HEK293 (cell line): ENCODE results near the gene ZNF462.

ENCODE experiments used
- CTCF ChIA-PET: fragments of 350-600 bp; formaldehyde crosslinking; extraction: SDS; loops from one replicate; lab custom pipeline; 2021; ENCODE audit warnings: antibody characterized with exemption; lab: Yijun Ruan, JAX
- POLR2A ChIA-PET: fragments of 300-600 bp; formaldehyde crosslinking; extraction: SDS; loops from one replicate; lab custom pipeline; 2020; ENCODE audit warnings: antibody characterized with exemption, inconsistent platforms; lab: Yijun Ruan, JAX
- H3K27ac ChIP-seq: fragments of 200-500 bp; sonication (Bioruptor generic); 2 replicates; pipeline ENCODE4 v1.5.1; 2014; ENCODE audit warnings: low read depth, low read length, control low read depth, inconsistent platforms; ENCODE audit errors: extremely low read depth
- H3K36me3 ChIP-seq, 2 experiments: fragments of 200-500 bp in 1 of 2; sonication (Bioruptor generic) in 1 of 2; 1 replicate in 1 of 2; 2 replicates in 1 of 2; pipeline ENCODE4 v1.5.1; 2014 to 2017; ENCODE audit warnings: inconsistent platforms in 2 of 2, low read length in 2 of 2; ENCODE audit not compliant: control insufficient read depth in 2 of 2, insufficient read depth in 1 of 2
- H3K4me1 ChIP-seq: fragments of 200-500 bp; sonication (Bioruptor generic); 2 replicates; pipeline ENCODE4 v1.5.1; 2014; ENCODE audit warnings: mild to moderate bottlenecking, low read length, inconsistent platforms; ENCODE audit not compliant: control insufficient read depth, insufficient read depth
- H3K4me3 ChIP-seq: 2 replicates; pipeline ENCODE4 v1.5.1; 2011; ENCODE audit warnings: low read depth, mild to moderate bottlenecking, control low read depth, low read length, moderate library complexity
- H3K9me3 ChIP-seq: fragments of 200-500 bp; sonication (Bioruptor generic); 2 replicates; pipeline ENCODE4 v1.5.1; 2014; ENCODE audit warnings: low read depth, low read length, inconsistent platforms; ENCODE audit not compliant: control insufficient read depth, insufficient read depth
- HIC1 ChIP-seq: fragments of 450-650 bp; formaldehyde crosslinking; IDR thresholded peaks from 2 replicates; pipeline ENCODE4 v1.5.1; 2016; ENCODE audit warnings: missing biosample characterization, missing genetic modification characterization
- KLF1 ChIP-seq: fragments of 450-650 bp; formaldehyde crosslinking; IDR thresholded peaks from 2 replicates; pipeline ENCODE4 v1.5.1; 2016; ENCODE audit warnings: missing biosample characterization, missing genetic modification characterization
- KLF10 ChIP-seq: fragments of 450-650 bp; IDR thresholded peaks from 2 replicates; pipeline ENCODE4 v1.5.1; 2018; ENCODE audit warnings: missing biosample characterization, mild to moderate bottlenecking, missing genetic modification characterization
- MZF1 ChIP-seq: fragments of 450-650 bp; formaldehyde crosslinking; IDR thresholded peaks from 2 replicates; pipeline ENCODE4 v1.5.1; 2017; ENCODE audit warnings: missing biosample characterization, missing genetic modification characterization, borderline replicate concordance
- REST ChIP-seq: fragments of 450-650 bp; formaldehyde crosslinking; IDR thresholded peaks from 2 replicates; pipeline ENCODE4 v1.5.1; 2016; ENCODE audit warnings: missing biosample characterization, missing genetic modification characterization
- WT1 ChIP-seq: fragments of 450-650 bp; formaldehyde crosslinking; IDR thresholded peaks from 2 replicates; pipeline ENCODE4 v1.5.1; 2016; ENCODE audit warnings: missing biosample characterization, missing genetic modification characterization
- YY2 ChIP-seq: fragments of 450-650 bp; formaldehyde crosslinking; IDR thresholded peaks from 2 replicates; pipeline ENCODE4 v1.5.1; 2016; ENCODE audit warnings: missing biosample characterization, missing genetic modification characterization
- ZEB2 ChIP-seq: fragments of 450-650 bp; formaldehyde crosslinking; IDR thresholded peaks from 2 replicates; pipeline ENCODE4 v1.5.1; 2016; ENCODE audit warnings: missing biosample characterization, missing genetic modification characterization
- ZFP69B ChIP-seq: fragments of 450-650 bp; formaldehyde crosslinking; IDR thresholded peaks from 2 replicates; pipeline ENCODE4 v1.5.1; 2016; ENCODE audit warnings: missing biosample characterization, missing genetic modification characterization
- ZNF133 ChIP-seq: fragments of 450-650 bp; formaldehyde crosslinking; IDR thresholded peaks from 2 replicates; pipeline ENCODE4 v1.5.1; 2016; ENCODE audit warnings: missing biosample characterization, missing genetic modification characterization
- ZNF138 ChIP-seq: fragments of 450-650 bp; formaldehyde crosslinking; IDR thresholded peaks from 2 replicates; pipeline ENCODE4 v1.5.1; 2016; ENCODE audit warnings: missing biosample characterization, missing genetic modification characterization, borderline replicate concordance
- ZNF148 ChIP-seq: fragments of 450-650 bp; formaldehyde crosslinking; IDR thresholded peaks from 2 replicates; pipeline ENCODE4 v1.5.0; 2017; ENCODE audit warnings: missing biosample characterization, missing genetic modification characterization, borderline replicate concordance
- ZNF157 ChIP-seq: fragments of 450-650 bp; formaldehyde crosslinking; IDR thresholded peaks from 2 replicates; pipeline ENCODE4 v1.5.1; 2016; ENCODE audit warnings: missing biosample characterization, missing genetic modification characterization
- ZNF169 ChIP-seq: fragments of 450-650 bp; formaldehyde crosslinking; IDR thresholded peaks from 2 replicates; pipeline ENCODE4 v1.5.1; 2016; ENCODE audit warnings: missing biosample characterization, missing genetic modification characterization
- ZNF248 ChIP-seq: fragments of 450-650 bp; formaldehyde crosslinking; IDR thresholded peaks from 2 replicates; pipeline ENCODE4 v1.5.1; 2017; ENCODE audit warnings: missing biosample characterization, missing genetic modification characterization
- ZNF391 ChIP-seq: fragments of 450-650 bp; formaldehyde crosslinking; IDR thresholded peaks from 2 replicates; pipeline ENCODE4 v1.5.1; 2016; ENCODE audit warnings: low read depth, missing biosample characterization, missing genetic modification characterization, borderline replicate concordance
- ZNF416 ChIP-seq: fragments of 450-650 bp; formaldehyde crosslinking; IDR thresholded peaks from 2 replicates; pipeline ENCODE4 v1.5.1; 2016; ENCODE audit warnings: missing biosample characterization, missing genetic modification characterization
- ZNF433 ChIP-seq: fragments of 450-650 bp; formaldehyde crosslinking; IDR thresholded peaks from 2 replicates; pipeline ENCODE4 v1.5.1; 2016; ENCODE audit warnings: missing biosample characterization, missing genetic modification characterization, low read depth
- ZNF580 ChIP-seq: fragments of 450-650 bp; formaldehyde crosslinking; IDR thresholded peaks from 2 replicates; pipeline ENCODE4 v1.5.1; 2016; ENCODE audit warnings: missing biosample characterization, missing genetic modification characterization
- ZNF624 ChIP-seq: fragments of 450-650 bp; formaldehyde crosslinking; IDR thresholded peaks from 2 replicates; pipeline ENCODE4 v1.5.1; 2017; ENCODE audit warnings: missing biosample characterization, missing genetic modification characterization
- ZNF654 ChIP-seq: fragments of 450-650 bp; formaldehyde crosslinking; IDR thresholded peaks from 2 replicates; pipeline ENCODE4 v1.5.1; 2016; ENCODE audit warnings: low read depth, missing biosample characterization, missing genetic modification characterization
- ZNF660 ChIP-seq: fragments of 450-650 bp; IDR thresholded peaks from 2 replicates; pipeline ENCODE4 v1.5.1; 2018; ENCODE audit warnings: missing biosample characterization, mild to moderate bottlenecking, missing genetic modification characterization
- ZNF664 ChIP-seq: fragments of 450-650 bp; formaldehyde crosslinking; IDR thresholded peaks from 2 replicates; pipeline ENCODE4 v1.5.1; 2016; ENCODE audit warnings: missing biosample characterization, missing genetic modification characterization
- ZNF776 ChIP-seq: fragments of 450-650 bp; formaldehyde crosslinking; IDR thresholded peaks from 2 replicates; pipeline ENCODE4 v1.5.0; 2017; ENCODE audit warnings: missing biosample characterization, missing genetic modification characterization, borderline replicate concordance

Gene ZNF462

GRCh38 chr9:106889061-106889590 lies 26.2 kb downstream of the ZNF462 start:
- H3K4me1 ChIP-seq = peaks cover 13% of the 10 kb centered on the region
- TF ChIP-seq MZF1 (tag by site-specific recombination) (peak; percentile 25; the same call in 1 of the 2 replicates), KLF1 (tag by site-specific recombination) (peak; percentile 60), WT1 (tag by site-specific recombination) (peak; percentile 84), ZNF133 (no peak)
- H3K27ac ChIP-seq = no peak overlapping the region
- no peak overlapping the region for H3K4me3 ChIP-seq
- ChIA-PET POLR2A (interaction anchor here (0.5 kb wide), 1 partner anchor 204 kb away, joined by 4 read pairs; no protein-coding TSS in a partner anchor), CTCF (interaction anchor here (0.6 to 1.5 kb wide), 3 partner anchors 13 to 23 kb away, joined by 3 to 4 read pairs (median 4); no protein-coding TSS in a partner anchor)
- H3K9me3 ChIP-seq = no peaks in the 10 kb centered on the region
- no peaks in the 10 kb centered on the region for H3K36me3 ChIP-seq

- H3K36me3 ChIP-seq = no peaks in the 10 kb centered on the region
- peaks cover 13% of the 10 kb centered on the region for H3K4me1 ChIP-seq
- CTCF ChIA-PET = interaction anchor here (0.6 to 2.4 kb wide), 3 partner anchors 12 to 673 kb away, joined by 4 to 7 read pairs (median 6); no protein-coding TSS in a partner anchor
- TF ChIP-seq ZNF138 (tag by site-specific recombination) (no peak), ZNF660 (0 out of 2 replicates have a peak, but pooled peaks have one; percentile 17), ZNF580 (no peak), HIC1 (tag by site-specific recombination) (no peak)
- TF ChIP-seq, all 188 proteins: peak for 1
- H3K27ac ChIP-seq = no peak overlapping the region
- POLR2A ChIA-PET = no interaction called here
- no peaks in the 10 kb centered on the region for H3K9me3 ChIP-seq
- H3K4me3 ChIP-seq = no peak overlapping the region
Measured at GRCh38 chr9:106890608-106891007, 27.6 kb downstream of the ZNF462 start.

GRCh38 chr9:106891286-106891685 lies 28.3 kb downstream of the ZNF462 start:
- Histone ChIP-seq H3K9me3 (no peaks in the 10 kb centered on the region), H3K4me1 (peaks cover 13% of the 10 kb centered on the region), H3K36me3 (no peaks in the 10 kb centered on the region), H3K4me3 (no peak overlapping the region), H3K27ac (no peak overlapping the region)
- ChIA-PET POLR2A (no interaction called here), CTCF (interaction anchor here (0.6 to 2.4 kb wide), 3 partner anchors 13 to 672 kb away, joined by 3 to 7 read pairs (median 6); no protein-coding TSS in a partner anchor)
- TF ChIP-seq ZNF624 (tag by site-specific recombination) (no peak), ZFP69B (no peak), ZNF654 (tag by site-specific recombination) (no peak), ZNF169 (tag by site-specific recombination) (no peak), ZNF433 (no peak), ZNF416 (tag by site-specific recombination) (no peak), KLF10 (tag by site-specific recombination) (no peak), ZNF776 (tag by site-specific recombination) (no peak), ZNF133 (no peak), YY2 (no peak), ZNF157 (no peak), ZNF148 (no peak), ZNF664 (tag by site-specific recombination) (no peak), ZNF248 (tag by site-specific recombination) (no peak), ZEB2 (no peak), REST (tag by site-specific recombination) (no peak), ZNF391 (tag by site-specific recombination) (no peak), ZNF660 (no peak)
